HEK293T (cell line): Measurements from ENCODE around the gene SUPT7L.

Experiments
- ARNT ChIP-seq: fragments of 450-650 bp; IDR thresholded peaks from 2 replicates; pipeline ENCODE4 v1.6.1; 2017; ENCODE audit warnings: mild to moderate bottlenecking
- BHLHE40 ChIP-seq: fragments of 450-650 bp; IDR thresholded peaks from 2 replicates; pipeline ENCODE4 v1.6.1; 2016; ENCODE audit warnings: mild to moderate bottlenecking, moderate library complexity, borderline replicate concordance
- ELF4 ChIP-seq: fragments of 450-650 bp; IDR thresholded peaks from 2 replicates; pipeline ENCODE4 v1.6.1; 2017; ENCODE audit warnings: antibody characterized with exemption
- FOXA1 ChIP-seq: fragments of 450-650 bp; IDR thresholded peaks from 2 replicates; pipeline ENCODE4 v1.6.1; 2016; ENCODE audit warnings: mild to moderate bottlenecking
- FOXK2 ChIP-seq: fragments of 450-650 bp; IDR thresholded peaks from 2 replicates; pipeline ENCODE4 v1.6.1; 2016; ENCODE audit warnings: mild to moderate bottlenecking
- HDGF ChIP-seq: fragments of 450-650 bp; IDR thresholded peaks from 2 replicates; pipeline ENCODE4 v1.6.1; 2017; ENCODE audit warnings: antibody characterized with exemption, borderline replicate concordance
- L3MBTL2 ChIP-seq: fragments of 450-650 bp; conservative IDR thresholded peaks from 2 replicates; pipeline ENCODE4 v1.6.1; 2016; ENCODE audit warnings: mild to moderate bottlenecking
- PKNOX1 ChIP-seq: fragments of 450-650 bp; IDR thresholded peaks from 2 replicates; pipeline ENCODE4 v1.6.1; 2016
- SP1 ChIP-seq: fragments of 450-650 bp; IDR thresholded peaks from 2 replicates; pipeline ENCODE4 v1.6.1; 2017
- SUZ12 ChIP-seq: fragments of 450-650 bp; IDR thresholded peaks from 2 replicates; pipeline ENCODE4 v1.6.1; 2016; ENCODE audit warnings: mild to moderate bottlenecking

GRCh38 chr2:27685577-27685976 is 22.2 kb upstream of the SUPT7L start:
- TF ChIP-seq SP1, result no peak
- no peak for TF ChIP-seq FOXK2
- no peak for TF ChIP-seq SUZ12
- no peak for TF ChIP-seq ELF4
- TF ChIP-seq L3MBTL2, result no peak
- TF ChIP-seq PKNOX1, result no peak
- TF ChIP-seq FOXA1, result no peak
- TF ChIP-seq BHLHE40, result no peak
- no peak for TF ChIP-seq ARNT
- no peak for TF ChIP-seq HDGF
